ENCODE data around the gene ACSM2B. TPM values are rescaled to one million over a fixed set of nuclear protein-coding genes. Genes with fewer than 3 reads are reported as not detected.
"Not testable (repeated sequence)": the region's sequence is repeated elsewhere in the genome, so short reads cannot be mapped to it uniquely, and the experiment has no call there.

ACSM2B gene, protein sequence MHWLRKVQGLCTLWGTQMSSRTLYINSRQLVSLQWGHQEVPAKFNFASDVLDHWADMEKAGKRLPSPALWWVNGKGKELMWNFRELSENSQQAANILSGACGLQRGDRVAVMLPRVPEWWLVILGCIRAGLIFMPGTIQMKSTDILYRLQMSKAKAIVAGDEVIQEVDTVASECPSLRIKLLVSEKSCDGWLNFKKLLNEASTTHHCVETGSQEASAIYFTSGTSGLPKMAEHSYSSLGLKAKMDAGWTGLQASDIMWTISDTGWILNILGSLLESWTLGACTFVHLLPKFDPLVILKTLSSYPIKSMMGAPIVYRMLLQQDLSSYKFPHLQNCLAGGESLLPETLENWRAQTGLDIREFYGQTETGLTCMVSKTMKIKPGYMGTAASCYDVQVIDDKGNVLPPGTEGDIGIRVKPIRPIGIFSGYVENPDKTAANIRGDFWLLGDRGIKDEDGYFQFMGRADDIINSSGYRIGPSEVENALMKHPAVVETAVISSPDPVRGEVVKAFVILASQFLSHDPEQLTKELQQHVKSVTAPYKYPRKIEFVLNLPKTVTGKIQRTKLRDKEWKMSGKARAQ
- total RNA-seq, result not detected
- long read RNA-seq, result 0 reads

- DNase-seq (ENCODE audit: low spot score); intact Hi-C loops (cut with DNase I): not testable (repeated sequence)
Measured at GRCh38 chr16:20576145-20576544, at the start of gene ACSM2B. Gene ACSM2B, minus strand, starts transcription at chr16:20576367. Its CDS starts 11,522 bp downstream, at chr16:20564845.

- intact Hi-C loops (cut with DNase I), result no loop called here
- no peak for DNase-seq (ENCODE audit: low spot score)
Measured at GRCh38 chr16:20624882-20625807, 49.0 kb upstream of the ACSM2B start.

- no peak for DNase-seq (ENCODE audit: low spot score)
- intact Hi-C loops (cut with DNase I), result no loop called here
Measured at GRCh38 chr16:20624205-20624604, 48.0 kb upstream of the ACSM2B start.

DNA sequence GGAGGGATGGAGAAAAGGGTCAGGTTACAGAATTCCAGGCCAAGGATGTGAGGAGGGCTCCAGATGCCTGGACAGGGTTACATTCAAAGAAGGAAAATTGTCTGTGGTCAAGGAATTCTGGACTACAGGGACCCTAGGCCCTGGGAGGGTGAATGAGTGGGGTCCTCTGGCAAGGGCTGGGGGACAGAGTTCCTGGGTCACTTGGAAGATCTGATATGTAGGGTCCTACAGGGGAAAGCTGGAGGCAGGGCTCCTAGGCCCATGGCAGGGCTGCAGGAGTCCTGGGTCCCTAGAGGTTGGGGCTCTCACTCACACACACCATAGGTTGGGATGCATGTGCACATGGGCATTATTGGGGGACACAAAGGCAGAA lies 46.3 kb upstream of the ACSM2B start:
- intact Hi-C loops (cut with DNase I), result no loop called here
- DNase-seq (ENCODE audit: low spot score), result no peak

- intact Hi-C loops (cut with DNase I), result no loop called here
- DNase-seq (ENCODE audit: low spot score), result no peak
Measured at GRCh38 chr16:20621406-20621805, 45.2 kb upstream of the ACSM2B start.

- DNase-seq (ENCODE audit: low spot score), result no peak
- intact Hi-C loops (cut with DNase I), result no loop called here
Measured at GRCh38 chr16:20620770-20621169, 44.6 kb upstream of the ACSM2B start.

DNA sequence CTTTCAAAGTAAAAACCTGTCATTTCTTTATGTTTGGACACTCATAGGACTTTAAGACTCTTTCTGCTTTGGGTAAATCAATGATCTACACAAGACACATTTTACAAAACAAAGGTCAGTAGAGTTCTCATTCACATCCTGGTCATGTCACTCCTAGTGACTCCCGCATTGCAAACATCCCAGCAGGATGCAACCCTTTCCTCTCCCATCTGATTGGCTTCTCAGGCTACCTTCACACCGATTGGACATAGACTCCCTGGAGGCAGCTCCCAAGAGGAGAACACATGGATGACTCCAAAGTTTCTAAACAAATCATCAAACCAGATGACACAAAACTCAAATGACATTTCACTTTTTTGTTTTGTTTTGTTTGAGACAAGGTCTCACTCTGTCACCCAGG lies 43.8 kb upstream of the ACSM2B start:
- DNase-seq (ENCODE audit: low spot score), result no peak
- intact Hi-C loops (cut with DNase I), result no loop called here

GRCh38 chr16:20617271-20617670 lies 41.1 kb upstream of the ACSM2B start:
- intact Hi-C loops (cut with DNase I), result no loop called here
- no peak for DNase-seq (ENCODE audit: low spot score)

- DNase-seq (ENCODE audit: low spot score), result no peak
- intact Hi-C loops (cut with DNase I), result no loop called here
Measured at GRCh38 chr16:20614186-20615141, 38.3 kb upstream of the ACSM2B start.

DNA sequence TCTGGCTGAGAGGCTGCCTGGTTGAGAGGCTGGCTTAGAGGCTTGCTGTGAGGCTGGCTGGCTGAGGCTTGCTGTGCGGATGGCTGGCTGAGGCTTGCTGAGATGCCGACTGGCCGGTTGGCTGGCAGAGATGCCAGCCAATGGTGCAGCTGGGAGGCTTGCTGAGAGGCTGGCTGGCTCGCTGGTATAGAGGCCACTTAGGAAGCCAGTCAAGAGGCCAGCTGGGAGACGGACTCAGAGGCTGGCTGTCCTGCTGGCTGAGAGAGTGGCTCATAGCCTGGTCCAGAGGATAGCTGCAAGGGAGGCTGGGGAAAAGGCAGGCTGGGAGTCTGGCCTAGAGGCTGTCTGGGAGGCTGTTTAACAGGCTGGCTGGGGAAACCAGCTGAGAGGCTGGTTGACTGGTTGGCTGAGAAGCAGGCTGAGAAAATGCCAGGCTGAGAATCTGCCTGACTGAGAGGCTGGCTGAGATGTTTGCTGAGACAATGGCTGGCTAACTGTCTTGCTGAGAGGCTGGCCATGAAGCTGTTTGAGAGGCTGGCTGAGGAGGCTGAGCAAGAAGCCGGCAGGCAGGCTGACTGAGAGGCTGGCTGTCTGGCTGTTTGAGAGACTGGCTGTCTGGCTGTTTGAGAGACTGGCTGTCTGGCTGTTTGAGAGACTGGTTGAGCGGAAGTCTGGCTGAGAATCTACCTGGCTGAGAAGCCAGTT lies 37.5 kb upstream of the ACSM2B start:
- no peak for DNase-seq (ENCODE audit: low spot score)
- intact Hi-C loops (cut with DNase I), result no loop called here

DNA sequence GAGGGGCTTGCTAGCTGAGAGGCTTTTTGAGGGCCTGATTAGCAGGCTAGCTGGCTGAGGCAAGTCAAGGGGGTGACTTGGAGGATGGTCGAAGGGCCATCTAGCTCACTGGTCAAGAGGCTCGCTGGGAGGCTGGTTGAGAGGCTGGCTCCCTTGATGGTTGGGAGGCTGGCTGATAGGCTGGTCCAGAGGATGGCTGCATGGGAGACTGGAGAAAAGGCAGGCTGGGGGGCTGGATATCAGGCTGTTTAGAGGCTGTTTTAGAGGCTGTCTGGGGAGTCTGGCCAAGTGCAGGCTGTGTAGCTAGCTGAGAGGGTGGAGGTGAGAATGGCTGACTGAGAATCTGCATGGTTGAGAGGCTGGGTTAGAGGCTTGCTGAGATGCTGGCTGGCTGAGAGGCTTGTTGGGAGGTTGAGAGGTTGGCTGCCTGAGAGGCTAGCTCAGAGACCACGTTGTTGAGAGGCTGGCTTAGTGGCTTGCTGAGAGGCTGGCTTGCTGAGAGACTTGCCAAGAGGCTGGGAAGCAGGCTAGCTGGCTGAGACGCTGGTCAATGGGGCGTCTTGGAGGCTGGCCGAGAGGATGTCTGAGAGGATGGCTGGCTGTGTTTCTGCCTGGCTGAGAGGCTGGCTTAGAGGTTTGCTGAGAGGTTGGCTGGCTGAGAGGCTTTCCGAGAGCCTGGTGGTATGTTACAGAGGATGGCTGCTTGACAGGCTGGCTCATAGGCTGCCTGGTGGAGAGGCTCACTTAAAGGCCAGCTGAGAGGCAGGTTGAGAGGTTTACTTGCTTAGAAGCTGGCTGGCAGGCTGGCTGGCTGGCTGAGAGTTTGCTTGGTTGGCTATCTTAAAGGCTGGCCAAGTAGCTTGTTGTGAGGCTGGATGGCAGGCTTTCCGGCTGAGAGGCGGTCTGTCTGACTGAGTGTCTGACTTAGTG lies 36.6 kb upstream of the ACSM2B start:
- intact Hi-C loops (cut with DNase I), result no loop called here
- DNase-seq (ENCODE audit: low spot score), result no peak

DNA sequence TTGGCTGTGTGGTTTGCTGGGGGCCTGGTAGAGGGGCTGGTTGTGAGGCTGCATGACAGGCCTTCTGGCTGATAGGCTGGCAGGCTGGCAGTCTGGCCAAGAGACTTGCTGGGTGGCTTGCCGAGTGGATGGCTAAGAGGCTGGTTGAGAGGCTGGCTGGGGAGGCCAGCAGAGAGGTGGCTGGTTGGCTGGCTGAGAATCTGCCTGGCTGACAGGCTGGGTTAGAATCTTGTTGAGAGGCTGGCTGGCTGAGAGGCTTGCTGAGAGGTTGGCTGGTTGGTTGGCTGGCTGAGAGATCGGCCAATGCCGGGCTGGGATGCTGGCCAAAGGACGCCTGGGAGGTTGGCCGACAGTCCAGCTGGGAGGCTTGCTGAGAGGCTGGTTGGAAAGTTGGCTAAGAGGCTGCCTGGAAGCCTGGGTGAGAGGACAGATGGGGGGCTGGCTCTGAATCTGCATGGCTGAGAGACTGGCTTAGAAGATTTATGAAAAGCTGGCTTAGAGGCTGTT lies 35.9 kb upstream of the ACSM2B start:
- DNase-seq (ENCODE audit: low spot score), result no peak
- intact Hi-C loops (cut with DNase I), result no loop called here

DNA sequence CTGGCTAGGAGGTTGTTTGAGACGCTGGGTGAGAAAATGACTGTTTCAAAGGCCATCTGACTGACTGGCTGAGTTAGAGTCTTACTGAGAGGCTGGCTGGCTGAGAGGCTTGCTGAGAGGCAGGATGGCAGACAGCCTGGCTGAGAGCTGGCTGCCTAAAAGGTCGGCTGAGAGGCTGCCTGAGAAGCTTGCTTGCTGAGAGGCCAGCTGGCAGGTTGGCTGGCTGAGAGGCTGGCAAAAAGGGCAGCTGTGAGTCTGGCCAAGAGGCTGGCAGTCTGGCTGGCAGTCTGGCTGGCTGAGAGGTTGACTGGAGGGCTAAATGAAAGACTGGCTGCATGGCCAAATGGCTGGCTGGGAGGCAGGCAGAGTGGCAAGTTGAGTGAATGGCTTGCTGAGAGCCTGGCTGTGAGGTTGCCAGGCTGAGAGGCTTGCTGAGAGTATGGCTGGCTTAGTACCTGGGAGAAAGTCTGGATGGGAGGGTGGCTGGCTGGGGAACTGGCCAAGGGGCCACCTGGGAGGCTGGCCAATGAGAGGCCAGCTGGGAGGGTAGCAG lies 35.3 kb upstream of the ACSM2B start:
- intact Hi-C loops (cut with DNase I), result no loop called here
- DNase-seq (ENCODE audit: low spot score), result no peak

DNA sequence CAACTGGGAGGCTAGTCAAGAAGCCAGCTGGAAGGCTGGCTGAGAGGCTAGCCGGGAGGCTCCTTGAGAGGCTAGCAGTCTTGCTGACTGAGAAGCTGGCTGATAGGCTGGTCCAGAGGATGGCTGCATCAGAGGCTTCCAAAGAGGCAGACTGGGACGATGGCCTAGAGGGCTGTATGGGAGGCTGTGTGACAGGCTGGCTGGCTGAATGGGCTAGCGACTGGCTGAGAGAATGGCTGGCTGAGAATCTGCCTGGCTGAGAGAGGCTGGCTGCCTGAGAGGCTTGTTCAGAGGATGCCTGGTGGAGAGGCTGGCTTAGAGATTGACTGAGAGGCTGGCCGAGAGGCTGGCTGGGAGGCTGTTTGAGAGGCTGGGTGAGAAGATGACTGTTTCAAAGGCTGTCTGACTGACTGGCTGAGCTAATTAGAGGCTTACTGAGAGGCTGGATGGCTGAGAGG lies 34.8 kb upstream of the ACSM2B start:
- intact Hi-C loops (cut with DNase I), result no loop called here
- no peak for DNase-seq (ENCODE audit: low spot score)

DNA sequence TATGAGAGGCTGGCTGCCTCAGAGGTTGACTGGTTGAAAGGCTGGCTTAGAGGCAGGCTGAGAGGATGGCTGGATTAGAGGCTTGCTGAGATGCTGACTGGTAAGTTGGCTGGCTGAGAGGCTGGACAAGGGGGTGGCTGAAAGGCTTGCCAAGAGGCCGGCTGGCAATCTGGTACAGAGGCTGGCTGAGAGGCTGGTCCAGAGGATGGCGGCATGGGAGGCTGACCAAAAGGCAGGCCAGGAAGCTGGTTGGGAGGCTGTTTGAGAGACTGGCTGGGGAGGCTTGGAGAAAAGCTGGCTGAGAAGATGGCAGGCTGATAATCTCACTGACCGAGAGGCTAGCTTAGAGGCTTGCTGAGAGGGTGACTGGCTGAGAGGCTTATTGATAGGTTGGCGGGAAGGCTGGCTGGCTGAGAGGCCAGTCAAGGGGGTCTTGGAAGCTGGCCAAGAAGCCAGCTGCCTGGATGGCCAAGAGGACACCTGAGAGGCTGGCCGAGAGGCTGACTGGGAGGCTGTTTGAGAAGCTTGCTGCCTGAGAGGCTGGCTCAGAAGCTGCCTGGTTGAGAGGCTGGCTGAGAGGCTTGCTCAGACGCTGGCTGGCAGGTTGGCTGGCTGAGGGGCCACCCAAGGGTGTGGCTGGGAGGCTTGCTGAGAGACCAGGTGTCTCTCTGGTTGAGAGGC lies 34.2 kb upstream of the ACSM2B start:
- intact Hi-C loops (cut with DNase I), result no loop called here
- DNase-seq (ENCODE audit: low spot score), result no peak

DNA sequence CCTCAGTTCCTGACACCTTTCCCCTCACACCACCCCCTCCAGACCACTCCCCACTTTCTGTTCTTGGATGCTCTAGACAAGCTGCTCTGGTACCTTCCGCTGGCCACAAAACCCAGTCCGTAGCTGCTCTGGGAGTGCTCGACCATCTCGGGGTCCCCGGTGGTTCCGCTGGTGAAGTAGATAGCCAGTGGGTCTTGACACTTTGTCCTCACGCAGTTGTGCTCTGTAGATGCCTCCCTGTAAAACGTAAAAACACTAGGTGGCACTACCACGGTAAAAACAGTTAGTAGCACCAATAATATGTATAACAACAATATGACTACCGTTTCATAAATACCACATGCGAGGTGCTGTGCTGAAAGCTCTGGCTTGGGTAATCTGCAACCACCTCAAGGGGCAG lies 26.0 kb upstream of the ACSM2B start:
- intact Hi-C loops (cut with DNase I); DNase-seq (ENCODE audit: low spot score): not testable (repeated sequence)
